OCI-LY3 (cell line): ENCODE measurements around the gene C6orf163.

Source experiments
- CTCF ChIP-seq: fragments of 200-600, 300-600 bp; sonication (generic); IDR thresholded peaks from 2 replicates; pipeline ENCODE4 v1.5.1; 2014; ENCODE audit warnings: antibody characterized with exemption, low read length, low read depth
- EZH2phosphoT487 ChIP-seq: fragments of 200-600 bp; shearing (Covaris generic); IDR thresholded peaks from 2 replicates; pipeline ENCODE4 v1.6.1; 2018; ENCODE audit warnings: antibody characterized with exemption, mixed run types, low read depth

- TF ChIP-seq CTCF = no peak
- TF ChIP-seq EZH2phosphoT487 = no peak
Observed at GRCh38 chr6:87297119-87297518, 47.5 kb upstream of the C6orf163 start.
